Measurements from ENCODE around the gene INO80E. TPM values are rescaled to one million over a fixed set of nuclear protein-coding genes. Genes with fewer than 3 reads are reported as not detected.

INO80E gene
- total and polyA plus RNA-seq, 2 of the 8 experiments (the other 6 are each of a cell fraction or from before 2014, with no cell fraction given) = 43.0 to 91.2 TPM

GRCh38 chr16:30031477-30031918, 35.5 kb downstream of the INO80E start:
- Histone ChIP-seq H3K79me2 (ENCODE audit: control insufficient read depth in 1 of 2, insufficient read depth in 2 of 2, low read length in 2 of 2) (no peaks in the 10 kb centered on the region), H4K8ac (ENCODE audit: extremely low read depth, insufficient read depth, low read length) (no peak overlapping the region; the same call in 1 of the 2 replicates), H3K4me1 (replicated peaks in 1 of 4; ENCODE audit: control insufficient read depth in 3 of 4, insufficient read depth in 4 of 4, low read length in 3 of 4) (peaks cover 0 to 26% (median 19%) of the 10 kb centered on the region in 4 experiments; a peak in 6 of 7 replicates), H3K23ac (ENCODE audit: insufficient read length) (no peak overlapping the region), H3K56ac (replicated peaks; ENCODE audit: insufficient read length, low read depth, low read length) (no peak overlapping the region), H3K9me3 (ENCODE audit: insufficient read depth in 2 of 2, low read depth in 1 of 2, low read length in 1 of 2) (no peaks in the 10 kb centered on the region), H3K4me3 (ENCODE audit: extremely low read depth in 1 of 4, insufficient read depth in 2 of 4, low read depth in 3 of 4, low read length in 4 of 4) (peak overlapping the region; percentile 43 to 90 (median 54)), H3K36me3 (ENCODE audit: control insufficient read depth in 2 of 4, insufficient read depth in 4 of 4, low read length in 3 of 4) (peaks cover 0 to 3% (median 0%) of the 10 kb centered on the region in 4 experiments; a peak in 1 of 8 replicates), H3K4me2 (ENCODE audit: insufficient read depth in 1 of 2, low read depth in 2 of 2, low read length in 2 of 2) (peak overlapping the region; percentile 76 to 84), H4K20me1 (replicated peaks in 1 of 2; ENCODE audit: control insufficient read depth in 1 of 2, insufficient read depth in 2 of 2, low read length in 2 of 2) (peaks cover 12 to 16% of the 10 kb centered on the region in 2 experiments), H2BK15ac (ENCODE audit: low read length) (peak overlapping the region; percentile 95; the same call in 1 of the 2 replicates), H3K9ac (replicated peaks in 1 of 4; ENCODE audit: extremely low read depth in 1 of 4, low read depth in 3 of 4, low read length in 3 of 4) (no peak overlapping the region), H4K91ac (replicated peaks; ENCODE audit: insufficient read length, low read length) (peak overlapping the region; percentile 17), H3K27me3 (replicated peaks in 1 of 4; ENCODE audit: control insufficient read depth in 3 of 4, extremely low read depth in 1 of 4, insufficient read depth in 3 of 4, low read length in 3 of 4) (peaks cover 0 to 14% (median 5%) of the 10 kb centered on the region in 4 experiments; a peak in 2 of 7 replicates), H2AFZ (ENCODE audit: low read length) (0 out of 2 replicates have a peak overlapping the region, but pooled peaks have one; percentile 21), H3K4ac (replicated peaks; ENCODE audit: insufficient read length, low read depth, low read length) (peak overlapping the region; percentile 28), H2BK120ac (replicated peaks; ENCODE audit: low read depth, low read length) (no peak overlapping the region), H3K79me1 (ENCODE audit: low read depth, low read length) (peaks cover 5% of the 10 kb centered on the region; the same call in 1 of the 2 replicates), H2BK20ac (ENCODE audit: low read length) (peak overlapping the region; percentile 99), H3K14ac (ENCODE audit: insufficient read length) (no peak overlapping the region), H3K27ac (ENCODE audit: low read depth, low read length) (no peak overlapping the region), H2AK5ac (ENCODE audit: low read depth, low read length) (no peak overlapping the region; the same call in 1 of the 2 replicates), H4K5ac (ENCODE audit: insufficient read length, low read depth, low read length) (no peak overlapping the region), H2BK12ac (ENCODE audit: low read depth, low read length) (peak overlapping the region; percentile 75; the same call in 1 of the 2 replicates), H3K18ac (ENCODE audit: extremely low read depth, low read length) (peak overlapping the region; percentile 96), H3K23me2 (ENCODE audit: low read depth, low read length) (peaks cover 10% of the 10 kb centered on the region; the same call in 1 of the 2 replicates), H2BK5ac (ENCODE audit: low read depth, low read length) (peak overlapping the region; percentile 56; the same call in 1 of the 2 replicates)
- 15% methylated on average over 11 of the region's 11 CpGs; no CpG with 5 or more reads in 1 of the 2 experiments for WGBS, 2 experiments (ENCODE audit: extremely low coverage in 1 of 2, insufficient coverage in 1 of 2, insufficient read length in 1 of 2, insufficient replicate concordance in 2 of 2, low coverage in 1 of 2, low lambda C conversion rate in 2 of 2, missing lambda C conversion rate in 1 of 2)
- CTCF ChIA-PET (ENCODE audit: partially characterized antibody) = interaction anchor here (0.6 to 3.0 kb wide), 50 partner anchors 9 to 388 kb away, joined by 3 to 25 read pairs (median 6); partner anchors contain the start of genes ASPHD1, C16orf92, KCTD13 and PAGR1
- POLR2A ChIA-PET (ENCODE audit: partially characterized antibody) = interaction anchor here (0.6 to 4.2 kb wide), 24 partner anchors 9 to 331 kb away, joined by 3 to 25 read pairs (median 4); partner anchors contain the start of genes ALDOA, ASPHD1, CDIPT and DOC2A
- no peak for TF ChIP-seq TBP (IDR thresholded peaks at IDR 0.05; ENCODE audit: low read depth, low read length)
- TF ChIP-seq RBBP5 (IDR thresholded peaks at IDR 0.05; ENCODE audit: borderline replicate concordance, low read depth, low read length) = no peak
- no peak for TF ChIP-seq POLR2AphosphoS5 (IDR thresholded peaks at IDR 0.05; ENCODE audit: low read depth, low read length)
- no peak for TF ChIP-seq SIRT6 (IDR thresholded peaks at IDR 0.05; ENCODE audit: low read length)
- no peak for TF ChIP-seq BCL11A (IDR thresholded peaks at IDR 0.05; ENCODE audit: low read depth in 2 of 2, low read length in 2 of 2)
- TF ChIP-seq SIN3A (conservative IDR thresholded peaks at IDR 0.05 in 1 of 2, IDR thresholded peaks at IDR 0.05 in 1 of 2; ENCODE audit: low read depth in 1 of 2, low read length in 2 of 2) = no peak
- no peak for TF ChIP-seq ATF3 (IDR thresholded peaks at IDR 0.05; ENCODE audit: insufficient read depth, low read depth, low read length)
- TF ChIP-seq CTCF (IDR thresholded peaks at IDR 0.05; ENCODE audit: control extremely low read depth in 1 of 3, insufficient read depth in 1 of 3, low read depth in 1 of 3, low read length in 3 of 3) = peak in 2 of 3 experiments; percentile 3 to 18; a peak in 2 of 4 replicates
- FAIRE-seq (no peak), DNase-seq (ENCODE audit: low read depth in 1 of 2, low spot score in 2 of 2) (peak in 1 of 2 experiments; percentile 68)
